RWPE2 (cell line): ENCODE data around the gene PADI1.

Source experiments
- ATAC-seq: fragments of 200-7000 bp; cut with Tn5 transposase; 3 replicates; pipeline ENCODE4 v1.9.1; 2021; ENCODE audit warnings: low read depth
- DNase-seq: peaks from one replicate; pipeline ENCODE4 v3.0.0-alpha.2; 2020; ENCODE audit warnings: low spot score
- H3K27ac ChIP-seq: fragments of 450-650 bp; 2 replicates; pipeline ENCODE4 v1.5.1; 2017; ENCODE audit warnings: mild to moderate bottlenecking; ENCODE audit not compliant: poor library complexity, severe bottlenecking
- H3K27me3 ChIP-seq: fragments of 250-450 bp; sonication (Bioruptor Pico); 2 replicates; pipeline ENCODE4 v1.5.1; 2021; ENCODE audit warnings: mild to moderate bottlenecking, moderate library complexity; ENCODE audit not compliant: insufficient read depth, poor library complexity, severe bottlenecking
- H3K36me3 ChIP-seq: fragments of 250-450 bp; sonication (Bioruptor Pico); 2 replicates; pipeline ENCODE4 v1.5.1; 2020; ENCODE audit warnings: low read depth, mild to moderate bottlenecking, moderate library complexity
- H3K4me1 ChIP-seq: fragments of 250-450 bp; sonication (Bioruptor Pico); 2 replicates; pipeline ENCODE4 v1.5.1; 2021; ENCODE audit warnings: mild to moderate bottlenecking, moderate library complexity; ENCODE audit not compliant: insufficient read depth, poor library complexity, severe bottlenecking
- H3K4me3 ChIP-seq: fragments of 250-450 bp; sonication (Bioruptor Pico); 2 replicates; pipeline ENCODE4 v1.5.1; 2021; ENCODE audit warnings: mild to moderate bottlenecking, moderate library complexity; ENCODE audit not compliant: severe bottlenecking
- H3K9me3 ChIP-seq: fragments of 250-450 bp; sonication (Bioruptor Pico); 2 replicates; pipeline ENCODE4 v1.5.1; 2021; ENCODE audit warnings: mild to moderate bottlenecking, moderate library complexity; ENCODE audit not compliant: severe bottlenecking
- CTCF ChIP-seq: fragments of 450-650 bp; IDR thresholded peaks from one replicate; pipeline ENCODE4 v1.5.1; 2017; ENCODE audit warnings: mild to moderate bottlenecking, moderate library complexity; ENCODE audit not compliant: poor library complexity, severe bottlenecking

PADI1 gene

GRCh38 chr1:17292299-17293160 lies 87.6 kb downstream of the PADI1 start:
- H3K27ac ChIP-seq: peak overlapping the region; percentile 93
- no peaks in the 10 kb centered on the region for H3K36me3 ChIP-seq
- H3K4me3 ChIP-seq: no peak overlapping the region
- no peaks in the 10 kb centered on the region for H3K9me3 ChIP-seq
- TF ChIP-seq CTCF: no peak
- H3K27me3 ChIP-seq: no peaks in the 10 kb centered on the region
- DNase-seq: peak; percentile 86
- peaks cover 41% of the 10 kb centered on the region for H3K4me1 ChIP-seq
- peak; percentile 58 for ATAC-seq

GRCh38 chr1:17293681-17294425 lies 88.9 kb downstream of the PADI1 start:
- DNase-seq: no peak
- H3K36me3 ChIP-seq: no peaks in the 10 kb centered on the region
- ATAC-seq: no peak
- peaks cover 47% of the 10 kb centered on the region for H3K4me1 ChIP-seq
- TF ChIP-seq CTCF: no peak
- H3K9me3 ChIP-seq: no peaks in the 10 kb centered on the region
- no peak overlapping the region for H3K4me3 ChIP-seq
- peak overlapping the region; percentile 93 for H3K27ac ChIP-seq
- H3K27me3 ChIP-seq: no peaks in the 10 kb centered on the region

- DNase-seq (no peak), ATAC-seq (no peak)
- H3K36me3 ChIP-seq: no peaks in the 10 kb centered on the region
- no peaks in the 10 kb centered on the region for H3K27me3 ChIP-seq
- peaks cover 36% of the 10 kb centered on the region for H3K4me1 ChIP-seq
- H3K27ac ChIP-seq: no peak overlapping the region
- H3K9me3 ChIP-seq: no peaks in the 10 kb centered on the region
- TF ChIP-seq CTCF: no peak
- no peak overlapping the region for H3K4me3 ChIP-seq
Observed at GRCh38 chr1:17295292-17295691, 90.4 kb downstream of the PADI1 start.
